HepG2 (cell line): Measurements from ENCODE around the gene ANO9. TPM values are rescaled to one million over a fixed set of nuclear protein-coding genes. Genes with fewer than 3 reads are reported as not detected.

Source experiments
- ATAC-seq: fragments of 200-7000 bp; cut with Tn5 transposase; 3 replicates; pipeline ENCODE4 v1.9.1; 2020; ENCODE audit warnings: mild to moderate bottlenecking, moderate library complexity
- BruUV-seq: library from RNA; stranded (reverse); fragments of 400-500 nt; replicated peaks from 2 replicates; lab custom pipeline; 2021; lab: Mats Ljungman, UMichigan
- CTCF ChIA-PET: fragments of 300-600 bp; formaldehyde crosslinking; extraction: SDS; loops from one replicate; lab custom pipeline; 2021; ENCODE audit warnings: low total read pairs, inconsistent platforms, low intra/inter-chr PET ratio; lab: Yijun Ruan, JAX
- POLR2A ChIA-PET: fragments of 350-600 bp; sonication (Branson Sonifier 250); formaldehyde crosslinking; loops from one replicate; lab custom pipeline; 2020; ENCODE audit warnings: antibody characterized with exemption, inconsistent platforms; lab: Yijun Ruan, JAX
- DNase-seq: peaks from one replicate; pipeline ENCODE4 v3.0.0-alpha.2; 2015; ENCODE audit warnings: low spot score
- FAIRE-seq: peaks from 3 replicates; lab custom pipeline; 2011; peaks lifted over from hg19 to GRCh38; lab: Jason Lieb, UNC
- H2AFZ ChIP-seq: one replicate; pipeline ENCODE4 v1.6.1; 2011; ENCODE audit warnings: low read length, inconsistent platforms
- H3K27ac ChIP-seq: fragments of 300-600 bp; 3 replicates; pipeline ENCODE4 v1.8.0; 2011; ENCODE audit warnings: mixed run types, mild to moderate bottlenecking, mixed read lengths, low read length, inconsistent platforms; ENCODE audit not compliant: insufficient read depth; ENCODE audit errors: extremely low read length
- H3K27me3 ChIP-seq, 2 experiments: fragments of 200-600 bp in 1 of 2; 2 replicates in 1 of 2; 3 replicates in 1 of 2; pipeline versions ENCODE4 v1.6.0 to v1.8.0; 2011; ENCODE audit warnings: low read length in 2 of 2, mild to moderate bottlenecking in 2 of 2, moderate library complexity in 2 of 2, inconsistent platforms in 1 of 2; ENCODE audit not compliant: insufficient read depth in 2 of 2, control insufficient read depth in 1 of 2
- H3K36me3 ChIP-seq, 2 experiments: fragments of 200-600 bp in 1 of 2; replicated peaks in 1 of 2; 2 replicates in 1 of 2; 3 replicates in 1 of 2; pipeline versions ENCODE4 v1.5.1 to v1.8.0; 2011; ENCODE audit warnings: low read length in 2 of 2, inconsistent platforms in 1 of 2; ENCODE audit not compliant: insufficient read depth in 2 of 2, control insufficient read depth in 1 of 2
- H3K4me1 ChIP-seq: 2 replicates; pipeline ENCODE4 v1.5.1; 2012; ENCODE audit warnings: low read length, inconsistent platforms; ENCODE audit not compliant: insufficient read depth
- H3K4me2 ChIP-seq: 2 replicates; pipeline ENCODE4 v1.6.0; 2011; ENCODE audit warnings: low read depth, low read length, inconsistent platforms
- H3K4me3 ChIP-seq, 3 experiments: fragments of 200-600 bp in 1 of 3; sonication (generic), shearing (Covaris generic) in 1 of 3; replicated peaks in 1 of 3; 2 replicates each; pipeline ENCODE4 v1.5.1; 2011 to 2016; ENCODE audit warnings: low read length in 3 of 3, inconsistent platforms in 2 of 3, low read depth in 2 of 3, mild to moderate bottlenecking in 2 of 3, control low read depth in 1 of 3, mixed read lengths in 1 of 3; ENCODE audit not compliant: insufficient read depth in 1 of 3
- H3K79me2 ChIP-seq: one replicate; pipeline ENCODE4 v1.6.1; 2011; ENCODE audit warnings: low read length, inconsistent platforms; ENCODE audit not compliant: insufficient read depth
- H3K9ac ChIP-seq: 2 replicates; pipeline ENCODE4 v1.6.0; 2011; ENCODE audit warnings: mild to moderate bottlenecking, low read depth, low read length, inconsistent platforms; ENCODE audit not compliant: insufficient read depth
- H3K9me3 ChIP-seq: 2 replicates; pipeline ENCODE4 v1.5.1; 2012; ENCODE audit warnings: mild to moderate bottlenecking, low read length
- H4K20me1 ChIP-seq: 2 replicates; pipeline ENCODE4 v1.6.0; 2011; ENCODE audit warnings: inconsistent platforms, mild to moderate bottlenecking, low read length, moderate library complexity; ENCODE audit not compliant: insufficient read depth
- AKNA ChIP-seq: sonication (generic); formaldehyde crosslinking; IDR thresholded peaks from 2 replicates; pipeline ENCODE4 v1.4.0; 2020; ENCODE audit warnings: missing genetic modification reagents, borderline replicate concordance
- CHD4 ChIP-seq: fragments of 200-600 bp; sonication (generic); IDR thresholded peaks from 2 replicates; pipeline ENCODE4 v1.7.0; 2017; ENCODE audit warnings: mild to moderate bottlenecking, low read length, borderline replicate concordance
- HNRNPL ChIP-seq: fragments of 200-400 bp; formaldehyde crosslinking; IDR thresholded peaks from 2 replicates; pipeline ENCODE4 v1.6.1; 2017; ENCODE audit warnings: mild to moderate bottlenecking, low read depth, low read length
- HOXA5 ChIP-seq: sonication (generic); formaldehyde crosslinking; IDR thresholded peaks from 2 replicates; pipeline ENCODE4 v1.4.0; 2020; ENCODE audit warnings: missing genetic modification reagents
- KLF12 ChIP-seq: sonication (generic); formaldehyde crosslinking; IDR thresholded peaks from 2 replicates; pipeline ENCODE4 v1.4.0; 2020; ENCODE audit warnings: missing genetic modification reagents, borderline replicate concordance
- MXD3 ChIP-seq: IDR thresholded peaks from 2 replicates; pipeline ENCODE4 v1.6.1; 2016; ENCODE audit warnings: mild to moderate bottlenecking, missing biosample characterization, missing genetic modification reagents
- TFDP1 ChIP-seq: IDR thresholded peaks from 2 replicates; pipeline ENCODE4 v1.6.1; 2016; ENCODE audit warnings: missing compliant biosample characterization, missing genetic modification reagents, borderline replicate concordance
- ZFP91 ChIP-seq: sonication (generic); formaldehyde crosslinking; IDR thresholded peaks from 2 replicates; pipeline ENCODE4 v1.9.0; 2022; ENCODE audit warnings: missing genetic modification reagents, mild to moderate bottlenecking, borderline replicate concordance
- ZMAT3 ChIP-seq: sonication (generic); formaldehyde crosslinking; conservative IDR thresholded peaks from 2 replicates; pipeline ENCODE4 v1.7.0; 2021; ENCODE audit warnings: missing genetic modification reagents
- ZNF567 ChIP-seq: sonication (generic); formaldehyde crosslinking; IDR thresholded peaks from 2 replicates; pipeline ENCODE4 v1.8.1; 2023; ENCODE audit warnings: mild to moderate bottlenecking, missing genetic modification reagents, borderline replicate concordance
- ZNF569 ChIP-seq: sonication (generic); formaldehyde crosslinking; IDR thresholded peaks from 2 replicates; pipeline ENCODE4 v1.5.0; 2020; ENCODE audit warnings: mild to moderate bottlenecking, missing genetic modification reagents, moderate library complexity, borderline replicate concordance
- WGBS: methylation state at CpG from one replicate; pipeline ENCODE4 v1.1.6; 2017; ENCODE audit warnings: low lambda C conversion rate; 5-methylcytosine and 5-hydroxymethylcytosine counted together
- in situ Hi-C: cut with HindIII; loops from 2 replicates; pipeline ENCODE4 v1.10.0; 2017; ENCODE audit warnings: low pct_unique_long_range_greater_than_20kb; ENCODE audit not compliant: extremely low pct_ligation_motif_present
- intact Hi-C: fragments of 100-400 bp; cut with micrococcal nuclease; formaldehyde crosslinking; loops from one replicate; pipeline ENCODE4 v1.10.0; 2022; ENCODE audit not compliant: unreplicated experiment
- polyA plus RNA-seq, 8 experiments: library from polyadenylated mRNA; depleted of rRNA in 3 of 8; stranded (reverse) in 7 of 8; unstranded in 1 of 8; fragments of >200 nt; fragmentation: Illumina TruSeq in 4 of 8; extraction: Trizol in 4 of 8; gene quantifications; 2 replicates each; pipeline versions ENCODE4 v1.2.1 to v1.2.3, GENCODE V29; 2011 to 2016; ENCODE audit warnings: low read depth in 4 of 8, missing spikeins in 1 of 8, mixed read lengths in 1 of 8; ENCODE audit not compliant: insufficient read depth in 1 of 8
- total RNA-seq, 5 experiments: library from RNA; depleted of rRNA; stranded (reverse); fragments of >200 nt; fragmentation: Illumina TruSeq; extraction: Trizol; gene quantifications; 2 replicates each; pipeline ENCODE4 v1.2.3, GENCODE V29; 2016; ENCODE audit warnings: low read depth in 1 of 5

Gene ANO9
- total and polyA plus RNA-seq, 2 of the 13 experiments (the other 11 are each of a cell fraction or from before 2014, with no cell fraction given), result 8.9 to 14.3 TPM

- 0 out of 2 replicates have a peak, but pooled peaks have one; percentile 12 for TF ChIP-seq ZFP91
- no peak for TF ChIP-seq HOXA5 (CRISPR knock-in tag)
- TF ChIP-seq KLF12 (CRISPR knock-in tag), result 0 out of 2 replicates have a peak, but pooled peaks have one; percentile 55
- no peak for TF ChIP-seq ZNF569 (CRISPR knock-in tag)
- TF ChIP-seq, all 625 proteins: peak for 35
These were observed 24.8 kb downstream of the ANO9 start (continued) for GRCh38 chr11:416757-417621.

- intact Hi-C loops, result no loop called here
- in situ Hi-C loops, result no loop called here
- Histone ChIP-seq H3K9me3 (no peaks in the 10 kb centered on the region), H3K36me3 (no peaks in the 10 kb centered on the region), H3K4me3 (peak overlapping the region; percentile 25 to 67 (median 57); a peak in 5 of 6 replicates), H3K27me3 (peaks cover 2 to 10% of the 10 kb centered on the region in 2 experiments; a peak in 1 of 5 replicates), H4K20me1 (no peaks in the 10 kb centered on the region), H3K9ac (0 out of 2 replicates have a peak overlapping the region, but pooled peaks have one; percentile 25), H3K4me2 (peak overlapping the region; percentile 67), H2AFZ (no peak overlapping the region), H3K4me1 (peaks cover 39% of the 10 kb centered on the region), H3K79me2 (no peaks in the 10 kb centered on the region), H3K27ac (no peak overlapping the region)
- 35% methylated on average over 15 of the region's 45 CpGs for WGBS
- FAIRE-seq (no peak), ATAC-seq (peak; percentile 36), DNase-seq (no peak)
- CTCF ChIA-PET, result no interaction called here
- no TSS peak for BruUV-seq
- POLR2A ChIA-PET, result interaction anchor here (1.6 to 2.8 kb wide), 3 partner anchors 25 to 90 kb away, joined by 6 to 14 read pairs (median 7); partner anchors contain the start of genes ANO9 and RNH1
- TF ChIP-seq ZMAT3 (CRISPR knock-in tag) (no peak), HNRNPL (0 out of 2 replicates have a peak, but pooled peaks have one; percentile 35), AKNA (CRISPR knock-in tag) (no peak), TFDP1 (CRISPR knock-in tag) (peak; percentile 43; the same call in 1 of the 2 replicates), MXD3 (no peak), CHD4 (no peak), ZNF567 (CRISPR knock-in tag) (no peak)
These were observed 25.6 kb downstream of the ANO9 start for GRCh38 chr11:416051-416756.
